ENCODE measurements around the gene GLRA3.

- TF ChIP-seq EZH2 (IDR thresholded peaks at IDR 0.05; ENCODE audit: borderline replicate concordance, insufficient read depth, low read length, poor library complexity, severe bottlenecking), result no peak
- TF ChIP-seq CTCF (IDR thresholded peaks at IDR 0.05; ENCODE audit: poor library complexity, severe bottlenecking), result no peak
- no peak for TF ChIP-seq POLR2AphosphoS5 (IDR thresholded peaks at IDR 0.05)
- no peak for TF ChIP-seq REST (IDR thresholded peaks at IDR 0.05; ENCODE audit: borderline replicate concordance)
These were observed 76.0 kb downstream of the GLRA3 start for GRCh38 chr4:174753021-174753420.
